ENCODE results near the gene TRAPPC3.

TRAPPC3 gene

GRCh38 chr1:36183309-36183856 lies 34.1 kb upstream of the TRAPPC3 start:
- Histone ChIP-seq H3K4me3 (ENCODE audit: low read depth in 1 of 2, low read length in 2 of 2) (no peak overlapping the region), H3K9ac (ENCODE audit: low read depth, low read length) (no peak overlapping the region), H3K9me3 (ENCODE audit: insufficient read depth, low read length, severe bottlenecking) (no peaks in the 10 kb centered on the region), H2AFZ (ENCODE audit: low read depth, low read length) (no peak overlapping the region), H3K27ac (ENCODE audit: low read length) (no peak overlapping the region), H4K20me1 (ENCODE audit: insufficient read depth, low read length) (0 out of 2 replicates have a peak, but pooled peaks cover 5% of the 10 kb centered on the region), H3K36me3 (ENCODE audit: insufficient read depth, low read length) (peaks cover 35% of the 10 kb centered on the region), H3K79me2 (ENCODE audit: insufficient read depth, low read length) (no peaks in the 10 kb centered on the region), H3K4me2 (ENCODE audit: insufficient read depth, low read length) (no peak overlapping the region), H3K27me3 (ENCODE audit: insufficient read depth, low read length, poor library complexity) (no peaks in the 10 kb centered on the region), H3K4me1 (ENCODE audit: insufficient read depth, low read length) (peaks cover 5% of the 10 kb centered on the region)
- no peak for DNase-seq
- TF ChIP-seq EZH2 (IDR thresholded peaks at IDR 0.05; ENCODE audit: borderline replicate concordance, low read depth, low read length, severe bottlenecking) = no peak
- TF ChIP-seq, protein P1, sequence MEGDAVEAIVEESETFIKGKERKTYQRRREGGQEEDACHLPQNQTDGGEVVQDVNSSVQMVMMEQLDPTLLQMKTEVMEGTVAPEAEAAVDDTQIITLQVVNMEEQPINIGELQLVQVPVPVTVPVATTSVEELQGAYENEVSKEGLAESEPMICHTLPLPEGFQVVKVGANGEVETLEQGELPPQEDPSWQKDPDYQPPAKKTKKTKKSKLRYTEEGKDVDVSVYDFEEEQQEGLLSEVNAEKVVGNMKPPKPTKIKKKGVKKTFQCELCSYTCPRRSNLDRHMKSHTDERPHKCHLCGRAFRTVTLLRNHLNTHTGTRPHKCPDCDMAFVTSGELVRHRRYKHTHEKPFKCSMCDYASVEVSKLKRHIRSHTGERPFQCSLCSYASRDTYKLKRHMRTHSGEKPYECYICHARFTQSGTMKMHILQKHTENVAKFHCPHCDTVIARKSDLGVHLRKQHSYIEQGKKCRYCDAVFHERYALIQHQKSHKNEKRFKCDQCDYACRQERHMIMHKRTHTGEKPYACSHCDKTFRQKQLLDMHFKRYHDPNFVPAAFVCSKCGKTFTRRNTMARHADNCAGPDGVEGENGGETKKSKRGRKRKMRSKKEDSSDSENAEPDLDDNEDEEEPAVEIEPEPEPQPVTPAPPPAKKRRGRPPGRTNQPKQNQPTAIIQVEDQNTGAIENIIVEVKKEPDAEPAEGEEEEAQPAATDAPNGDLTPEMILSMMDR (IDR thresholded peaks at IDR 0.05; ENCODE audit: borderline replicate concordance, extremely low read depth, low read length, poor library complexity, severe bottlenecking) = no peak
- no peak for ATAC-seq (ENCODE audit: insufficient read depth, low read depth)

DNA sequence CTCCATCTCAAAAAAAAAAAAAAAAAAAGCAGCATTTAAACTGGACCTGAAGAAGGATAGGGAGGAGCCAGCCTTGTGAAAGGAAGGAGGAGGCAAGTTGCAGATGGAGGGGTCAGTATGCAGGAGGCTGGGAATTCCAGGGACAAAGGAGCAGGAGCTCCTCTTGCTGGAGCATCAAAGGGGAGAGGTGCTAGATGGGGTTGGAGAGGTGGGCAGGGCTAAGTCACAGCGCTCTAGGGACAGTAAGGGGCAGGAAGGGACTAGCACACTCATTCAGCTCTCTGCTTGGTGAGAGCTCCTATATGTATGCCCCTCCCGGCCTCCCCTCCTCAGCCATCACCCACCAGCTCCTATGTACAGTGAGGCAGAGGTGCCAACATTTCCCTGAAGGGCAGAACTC lies 33.4 kb upstream of the TRAPPC3 start:
- H3K36me3 ChIP-seq (ENCODE audit: insufficient read depth, low read length) = peaks cover 40% of the 10 kb centered on the region
- no peak overlapping the region for H3K4me2 ChIP-seq (ENCODE audit: insufficient read depth, low read length)
- H3K9me3 ChIP-seq (ENCODE audit: insufficient read depth, low read length, severe bottlenecking) = no peaks in the 10 kb centered on the region
- TF ChIP-seq, protein P1 (IDR thresholded peaks at IDR 0.05; ENCODE audit: borderline replicate concordance, extremely low read depth, low read length, poor library complexity, severe bottlenecking) = no peak
- TF ChIP-seq EZH2 (IDR thresholded peaks at IDR 0.05; ENCODE audit: borderline replicate concordance, low read depth, low read length, severe bottlenecking) = no peak
- no peak overlapping the region for H3K9ac ChIP-seq (ENCODE audit: low read depth, low read length)
- DNase-seq (no peak), ATAC-seq (ENCODE audit: insufficient read depth, low read depth) (peak; percentile 51)
- H2AFZ ChIP-seq (ENCODE audit: low read depth, low read length) = no peak overlapping the region
- no peaks in the 10 kb centered on the region for H3K79me2 ChIP-seq (ENCODE audit: insufficient read depth, low read length)
- H3K27me3 ChIP-seq (ENCODE audit: insufficient read depth, low read length, poor library complexity) = no peaks in the 10 kb centered on the region
- no peak overlapping the region for H3K27ac ChIP-seq (ENCODE audit: low read length)
- H3K4me3 ChIP-seq (ENCODE audit: low read depth in 1 of 2, low read length in 2 of 2) = no peak overlapping the region
- H4K20me1 ChIP-seq (ENCODE audit: insufficient read depth, low read length) = 0 out of 2 replicates have a peak, but pooled peaks cover 5% of the 10 kb centered on the region
- H3K4me1 ChIP-seq (ENCODE audit: insufficient read depth, low read length) = peaks cover 1% of the 10 kb centered on the region

DNA sequence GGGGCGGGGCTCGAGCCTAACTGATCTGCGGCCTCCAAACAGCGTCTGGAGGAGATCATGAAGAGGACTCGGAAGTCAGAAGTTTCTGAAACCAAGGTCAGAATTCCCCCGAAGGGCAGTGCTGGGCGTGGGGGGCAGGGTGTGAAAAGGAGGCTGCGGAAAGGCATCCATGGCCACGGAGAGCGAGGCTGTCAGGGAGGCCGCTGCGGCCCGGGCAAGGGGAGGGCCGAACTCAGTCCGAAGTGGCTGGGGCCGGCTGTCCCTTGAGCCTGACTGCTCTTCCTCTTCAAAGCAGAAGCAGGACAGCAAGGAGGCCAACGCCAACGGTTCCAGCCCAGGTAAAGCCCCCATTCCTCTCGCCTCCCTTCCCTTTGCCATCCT lies 29.9 kb upstream of the TRAPPC3 start:
- Histone ChIP-seq H3K9ac (ENCODE audit: low read depth, low read length) (no peak overlapping the region), H3K4me1 (ENCODE audit: insufficient read depth, low read length) (no peaks in the 10 kb centered on the region), H3K27me3 (ENCODE audit: insufficient read depth, low read length, poor library complexity) (no peaks in the 10 kb centered on the region), H3K4me2 (ENCODE audit: insufficient read depth, low read length) (no peak overlapping the region), H3K27ac (ENCODE audit: low read length) (no peak overlapping the region), H3K79me2 (ENCODE audit: insufficient read depth, low read length) (no peaks in the 10 kb centered on the region), H2AFZ (ENCODE audit: low read depth, low read length) (no peak overlapping the region), H3K9me3 (ENCODE audit: insufficient read depth, low read length, severe bottlenecking) (no peaks in the 10 kb centered on the region), H4K20me1 (ENCODE audit: insufficient read depth, low read length) (peaks cover 24% of the 10 kb centered on the region), H3K36me3 (ENCODE audit: insufficient read depth, low read length) (peaks cover 72% of the 10 kb centered on the region), H3K4me3 (ENCODE audit: low read depth in 1 of 2, low read length in 2 of 2) (no peak overlapping the region)
- DNase-seq (no peak), ATAC-seq (ENCODE audit: insufficient read depth, low read depth) (no peak)
- TF ChIP-seq EZH2 (IDR thresholded peaks at IDR 0.05; ENCODE audit: borderline replicate concordance, low read depth, low read length, severe bottlenecking) = no peak
- TF ChIP-seq, protein P1 (IDR thresholded peaks at IDR 0.05; ENCODE audit: borderline replicate concordance, extremely low read depth, low read length, poor library complexity, severe bottlenecking) = no peak
